Brain microvascular endothelial cell (primary cell): ENCODE data around the gene PDE6B.

Source experiments
- DNase-seq: peaks from one replicate; pipeline ENCODE4 v3.0.0-alpha.2; 2020
- H3K27ac ChIP-seq: fragments of 250-450 bp; sonication (Bioruptor Pico); 2 replicates; pipeline ENCODE4 v1.5.1; 2020; ENCODE audit warnings: mild to moderate bottlenecking, moderate library complexity
- H3K27me3 ChIP-seq: fragments of 250-450 bp; sonication (Bioruptor Pico); replicated peaks from 2 replicates; pipeline ENCODE4 v1.5.1; 2020; ENCODE audit warnings: mild to moderate bottlenecking
- H3K36me3 ChIP-seq: fragments of 250-450 bp; sonication (Bioruptor Pico); replicated peaks from 2 replicates; pipeline ENCODE4 v1.5.1; 2020; ENCODE audit warnings: mild to moderate bottlenecking
- H3K4me3 ChIP-seq: 2 replicates; pipeline ENCODE4 v1.5.1; 2011; ENCODE audit warnings: low read depth, mild to moderate bottlenecking, control low read depth, low read length, moderate library complexity
- CTCF ChIP-seq: IDR thresholded peaks from 2 replicates; pipeline ENCODE4 v1.5.1; 2011; ENCODE audit warnings: low read depth, mild to moderate bottlenecking, moderate library complexity, low read length, control low read depth, inconsistent platforms; ENCODE audit errors: missing control alignments
- in situ Hi-C: cut with HindIII; loops from 2 replicates; pipeline ENCODE4 v1.10.0; 2017; ENCODE audit warnings: low sequenced_read_pairs, low pct_ligation_motif_present

Gene PDE6B

GRCh38 chr4:710916-711315 lies 85.5 kb downstream of the PDE6B start:
- no peak overlapping the region for H3K4me3 ChIP-seq
- peaks cover 11% of the 10 kb centered on the region for H3K36me3 ChIP-seq
- in situ Hi-C loops = no loop called here
- no peak for DNase-seq
- no peak overlapping the region for H3K27ac ChIP-seq
- TF ChIP-seq CTCF = no peak
- no peaks in the 10 kb centered on the region for H3K27me3 ChIP-seq

- Histone ChIP-seq H3K27ac (no peak overlapping the region), H3K36me3 (peaks cover 9% of the 10 kb centered on the region), H3K4me3 (no peak overlapping the region), H3K27me3 (no peaks in the 10 kb centered on the region)
- in situ Hi-C loops = no loop called here
- no peak for DNase-seq
- no peak for TF ChIP-seq CTCF
Measured at GRCh38 chr4:712093-712492, 86.7 kb downstream of the PDE6B start.

- no peak for TF ChIP-seq CTCF
- no peak overlapping the region for H3K4me3 ChIP-seq
- no peak overlapping the region for H3K27ac ChIP-seq
- in situ Hi-C loops = no loop called here
- H3K36me3 ChIP-seq = peaks cover 9% of the 10 kb centered on the region
- no peak for DNase-seq
- no peaks in the 10 kb centered on the region for H3K27me3 ChIP-seq
Measured at GRCh38 chr4:712916-713632, 87.7 kb downstream of the PDE6B start.

GRCh38 chr4:714087-714486 lies 88.7 kb downstream of the PDE6B start:
- no peak for TF ChIP-seq CTCF
- Histone ChIP-seq H3K27ac (no peak overlapping the region), H3K36me3 (peaks cover 6% of the 10 kb centered on the region), H3K27me3 (no peaks in the 10 kb centered on the region), H3K4me3 (no peak overlapping the region)
- no peak for DNase-seq
- in situ Hi-C loops = no loop called here

GRCh38 chr4:717601-718320 lies 92.4 kb downstream of the PDE6B start:
- Histone ChIP-seq H3K36me3 (peaks cover 6% of the 10 kb centered on the region), H3K27ac (no peak overlapping the region), H3K4me3 (no peak overlapping the region), H3K27me3 (no peaks in the 10 kb centered on the region)
- no peak for DNase-seq
- no peak for TF ChIP-seq CTCF
- in situ Hi-C loops = no loop called here
